ENCODE data around the gene ZAR1. TPM values are rescaled to one million over a fixed set of nuclear protein-coding genes. Genes with fewer than 3 reads are reported as not detected.

Gene ZAR1
- total RNA-seq, result 0.33 and 0.79 TPM in 2 replicates

DNA sequence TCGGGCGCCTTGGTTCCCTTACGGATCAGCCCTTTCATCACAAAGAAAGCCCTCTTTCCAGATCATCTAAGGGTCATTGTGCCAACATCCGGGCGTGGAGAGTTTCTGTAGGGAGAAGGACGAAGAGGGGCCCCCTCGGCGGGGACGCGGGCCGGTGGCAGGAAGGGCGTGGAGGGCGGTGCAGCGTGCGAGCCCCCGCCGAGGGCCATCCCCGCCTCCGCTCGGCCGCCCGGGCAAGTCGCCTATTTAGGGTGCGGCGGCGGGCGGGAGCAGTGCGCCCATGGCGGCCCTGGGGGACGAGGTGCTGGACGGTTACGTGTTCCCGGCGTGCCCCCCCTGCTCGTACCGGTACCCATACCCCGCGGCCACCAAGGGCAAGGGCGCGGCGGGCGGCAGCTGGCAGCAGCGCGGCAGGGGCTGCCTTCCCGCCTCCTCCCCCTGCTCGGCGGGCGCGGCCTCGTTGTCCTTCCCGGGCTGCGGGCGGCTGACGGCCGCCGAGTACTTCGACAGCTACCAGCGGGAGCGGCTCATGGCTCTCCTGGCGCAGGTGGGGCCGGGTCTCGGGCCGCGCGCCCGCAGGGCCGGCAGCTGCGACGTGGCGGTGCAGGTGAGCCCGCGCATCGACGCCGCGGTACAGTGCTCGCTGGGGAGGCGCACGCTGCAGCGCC, at the start of gene ZAR1:
Gene ZAR1 (plus strand): TSS at position 241 of the 668 bp plus-strand sequence. CDS start 40 bp downstream, at position 281.

GRCh38 chr4:48483006-48483776, 6.9 kb upstream of the ZAR1 start, which contains the start of gene SLC10A4:
Gene SLC10A4 (plus strand): TSS chr4:48483343. CDS start chr4:48483562, 219 bp downstream.

Other genes with a start within 250 kb of the ZAR1 start
- 0.22 and 0.39 TPM in 2 replicates for gene TEC, start 220.4 kb upstream of the ZAR1 start, total RNA-seq
- 42.8 and 52.2 TPM in 2 replicates for gene SLAIN2, start 148.7 kb upstream of the ZAR1 start, total RNA-seq
- gene SLC10A4, start 6.9 kb upstream of the ZAR1 start, total RNA-seq, result not detected in 2 replicates

Data from placental epithelial cell (primary cell).